GM21576 (cell line): ENCODE data around the gene JPT1.
"Not testable (repeated sequence)": the region's sequence is repeated elsewhere in the genome, so short reads cannot be mapped to it uniquely, and the experiment has no call there.

Source experiments
- ATAC-seq: cut with Tn5 transposase; IDR thresholded peaks from one replicate; pipeline ENCODE4 v1.9.1; 2021; ENCODE audit warnings: mild to moderate bottlenecking, moderate library complexity; ENCODE audit not compliant: unreplicated experiment

Gene JPT1, protein sequence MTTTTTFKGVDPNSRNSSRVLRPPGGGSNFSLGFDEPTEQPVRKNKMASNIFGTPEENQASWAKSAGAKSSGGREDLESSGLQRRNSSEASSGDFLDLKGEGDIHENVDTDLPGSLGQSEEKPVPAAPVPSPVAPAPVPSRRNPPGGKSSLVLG

DNA sequence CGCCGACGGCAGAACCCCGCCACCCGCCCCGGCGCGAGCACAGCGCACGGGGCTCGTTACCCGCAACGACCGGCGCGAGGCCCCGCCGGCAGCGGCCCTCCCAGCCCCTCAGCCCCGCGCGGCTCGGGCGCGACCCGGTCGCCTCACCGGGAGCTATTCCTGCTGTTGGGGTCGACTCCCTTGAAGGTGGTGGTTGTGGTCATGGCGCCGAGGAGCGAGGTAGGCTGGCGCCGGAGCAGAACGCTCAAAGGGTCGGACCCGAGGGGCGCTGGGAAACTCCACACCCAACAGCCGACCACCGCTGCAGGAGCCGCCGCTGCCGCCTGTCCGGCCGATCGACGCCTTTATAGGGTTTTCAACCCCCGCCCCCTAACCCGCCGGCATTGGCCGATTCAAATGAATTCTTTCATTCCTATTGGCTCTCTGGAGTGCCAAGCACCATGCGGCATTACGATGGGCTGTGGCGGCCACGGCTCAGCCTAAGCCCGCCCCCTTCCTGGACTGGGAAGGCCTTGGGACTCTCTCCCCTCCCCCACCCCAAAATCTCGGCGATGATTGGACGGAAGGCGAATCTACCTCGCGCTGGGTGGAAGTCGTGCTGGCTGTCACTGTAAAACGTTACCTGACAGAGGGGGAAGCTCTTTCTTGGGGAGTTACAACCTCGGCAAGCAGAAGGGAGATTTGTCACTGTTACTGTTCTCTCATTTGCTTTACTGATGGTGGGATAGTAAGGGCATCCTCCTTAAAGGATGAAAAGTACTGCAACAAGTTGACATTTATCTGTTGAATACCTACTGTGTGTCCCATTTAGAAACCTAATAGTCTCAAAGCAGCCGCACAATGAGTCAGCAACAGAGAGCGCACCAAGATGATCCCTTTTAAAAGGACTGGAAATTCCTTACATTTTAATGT, at the start of gene JPT1:
Gene JPT1, minus strand, starts transcription at position 318 of the 912 bp plus-strand sequence. Its CDS starts 115 bp downstream, at position 203.
- ATAC-seq: peak; percentile 95

DNA sequence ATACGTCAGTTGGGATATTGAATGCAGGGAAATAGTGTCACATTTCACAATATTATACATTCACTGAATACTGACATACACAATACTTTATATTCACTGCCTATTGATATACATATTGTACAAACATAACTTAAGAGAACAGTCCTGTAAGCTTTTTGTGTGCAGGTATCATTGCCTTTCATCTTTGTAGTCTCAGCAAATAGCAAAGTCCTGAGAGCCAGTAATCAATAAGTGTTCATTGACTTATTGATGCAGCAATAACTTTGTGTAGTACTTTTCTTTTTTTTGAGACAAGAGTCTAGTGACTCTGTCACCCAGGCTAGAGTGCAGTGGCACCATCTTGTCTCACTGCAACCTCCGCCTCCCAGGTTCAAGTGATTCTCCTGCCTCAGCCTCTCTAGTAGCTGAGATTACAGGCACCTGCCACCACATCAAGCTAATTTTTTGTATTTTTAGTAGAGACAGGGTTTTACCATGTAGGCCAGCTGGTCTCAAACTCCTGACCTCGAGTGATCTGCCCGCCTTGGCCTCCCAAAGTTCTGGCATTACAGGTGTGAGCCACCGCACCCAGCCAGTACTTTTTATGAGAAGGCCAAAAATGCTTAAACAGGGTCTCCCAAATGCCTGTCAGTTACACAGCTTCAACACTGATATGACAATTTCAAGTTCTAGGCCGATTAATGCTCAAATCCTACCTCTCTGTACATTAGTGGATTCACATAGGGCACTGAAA, 45.7 kb upstream of the JPT1 start:
- no peak for ATAC-seq

DNA sequence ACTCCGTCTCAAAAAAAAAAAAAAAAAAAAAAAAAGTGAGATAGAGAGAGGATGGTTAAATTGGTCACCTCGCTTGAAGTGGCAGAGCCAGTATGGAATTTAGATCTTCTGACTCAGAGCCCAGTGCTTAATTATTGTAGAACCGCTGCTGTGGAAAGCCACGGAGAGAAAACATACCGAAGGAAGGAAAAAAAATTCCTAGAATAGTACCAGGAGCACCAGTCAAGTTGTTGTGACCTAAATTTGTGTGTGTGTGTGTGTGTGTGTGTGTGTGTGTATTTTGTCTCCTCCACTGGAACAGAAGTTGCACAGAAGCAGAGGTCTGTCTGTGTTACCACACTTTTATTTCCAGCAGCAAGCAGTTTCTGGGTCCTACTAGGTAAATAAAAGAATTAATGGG, 40.6 kb upstream of the JPT1 start:
- ATAC-seq: no peak

DNA sequence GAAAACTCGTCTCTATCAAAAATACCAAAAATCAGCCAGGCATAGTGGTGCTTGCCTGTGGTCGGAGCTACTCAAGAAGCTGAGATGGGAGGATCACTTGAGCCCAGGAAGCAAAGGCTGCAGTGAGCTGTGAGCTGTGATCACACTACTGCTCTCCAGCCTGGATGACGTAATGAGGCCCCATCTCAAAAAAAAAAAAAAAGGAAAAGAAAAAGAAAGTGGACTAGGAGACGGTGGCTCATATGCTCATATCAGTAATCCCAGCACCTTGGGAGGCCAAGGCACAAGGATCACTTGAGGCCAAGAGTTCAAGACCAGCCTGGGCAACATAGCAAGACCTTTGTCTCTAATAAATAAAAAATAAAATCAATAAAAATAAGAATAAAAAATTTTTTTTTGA, 37.3 kb upstream of the JPT1 start:
- no peak for ATAC-seq

DNA sequence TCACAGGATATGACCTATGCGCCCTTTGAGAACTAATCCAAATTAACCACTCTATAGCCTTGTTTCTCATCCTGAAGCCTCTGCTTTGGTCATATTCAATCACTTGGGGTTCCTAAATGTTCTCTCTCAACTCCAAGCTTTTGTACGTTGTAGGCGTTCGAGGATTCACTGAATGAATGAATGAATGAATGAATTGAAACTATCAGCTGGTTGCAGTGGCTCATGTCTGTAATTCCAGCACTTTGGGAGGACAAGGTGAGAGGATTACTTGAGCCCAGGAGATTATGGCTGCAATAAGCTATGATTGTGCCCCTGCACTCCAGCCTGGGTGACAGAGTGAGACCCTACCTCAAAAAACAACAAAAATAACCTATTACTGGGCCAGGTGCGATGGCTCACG, 34.3 kb upstream of the JPT1 start:
- ATAC-seq: no peak

DNA sequence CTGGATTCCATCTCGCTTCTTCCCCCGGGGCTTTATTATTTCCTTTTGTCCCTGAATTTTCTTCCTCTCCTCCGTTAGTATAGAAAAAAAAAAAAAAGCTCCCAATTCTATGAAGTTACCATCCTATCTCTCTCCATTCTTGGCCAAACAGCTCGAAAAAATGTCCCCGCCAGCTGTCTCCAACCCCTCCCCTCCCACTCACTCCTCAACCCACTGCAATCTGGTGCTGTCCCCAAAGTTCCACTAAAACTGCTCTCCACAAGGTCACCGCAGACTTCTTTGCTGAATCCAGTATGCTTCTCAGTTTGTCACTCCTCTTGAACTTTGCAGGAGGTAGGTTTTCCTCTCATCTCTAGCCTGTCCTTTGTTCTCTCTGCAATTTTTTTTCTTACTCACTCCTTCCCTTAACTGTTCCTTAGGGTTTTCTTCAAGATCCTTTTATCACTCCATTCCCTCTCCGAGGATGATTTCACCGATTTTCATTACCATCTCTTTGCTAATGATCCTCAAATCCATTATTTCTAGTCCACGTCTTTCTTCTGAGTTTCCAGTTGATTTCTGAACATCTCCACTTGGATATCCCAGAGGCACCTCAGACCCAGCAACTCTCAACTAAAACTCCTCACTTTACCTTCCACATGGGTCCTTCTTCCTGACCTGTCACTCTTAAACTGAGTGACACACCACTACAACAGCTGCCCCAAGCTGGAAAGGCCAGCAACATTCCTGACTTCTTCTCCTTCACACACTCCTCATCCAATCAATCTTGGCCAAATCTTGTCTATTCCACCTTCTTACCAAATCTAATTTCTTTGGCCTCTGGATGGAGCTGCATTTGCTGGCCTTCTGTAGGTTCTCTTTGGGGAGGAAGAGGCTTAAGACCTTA, 29.9 kb upstream of the JPT1 start:
- no peak for ATAC-seq

DNA sequence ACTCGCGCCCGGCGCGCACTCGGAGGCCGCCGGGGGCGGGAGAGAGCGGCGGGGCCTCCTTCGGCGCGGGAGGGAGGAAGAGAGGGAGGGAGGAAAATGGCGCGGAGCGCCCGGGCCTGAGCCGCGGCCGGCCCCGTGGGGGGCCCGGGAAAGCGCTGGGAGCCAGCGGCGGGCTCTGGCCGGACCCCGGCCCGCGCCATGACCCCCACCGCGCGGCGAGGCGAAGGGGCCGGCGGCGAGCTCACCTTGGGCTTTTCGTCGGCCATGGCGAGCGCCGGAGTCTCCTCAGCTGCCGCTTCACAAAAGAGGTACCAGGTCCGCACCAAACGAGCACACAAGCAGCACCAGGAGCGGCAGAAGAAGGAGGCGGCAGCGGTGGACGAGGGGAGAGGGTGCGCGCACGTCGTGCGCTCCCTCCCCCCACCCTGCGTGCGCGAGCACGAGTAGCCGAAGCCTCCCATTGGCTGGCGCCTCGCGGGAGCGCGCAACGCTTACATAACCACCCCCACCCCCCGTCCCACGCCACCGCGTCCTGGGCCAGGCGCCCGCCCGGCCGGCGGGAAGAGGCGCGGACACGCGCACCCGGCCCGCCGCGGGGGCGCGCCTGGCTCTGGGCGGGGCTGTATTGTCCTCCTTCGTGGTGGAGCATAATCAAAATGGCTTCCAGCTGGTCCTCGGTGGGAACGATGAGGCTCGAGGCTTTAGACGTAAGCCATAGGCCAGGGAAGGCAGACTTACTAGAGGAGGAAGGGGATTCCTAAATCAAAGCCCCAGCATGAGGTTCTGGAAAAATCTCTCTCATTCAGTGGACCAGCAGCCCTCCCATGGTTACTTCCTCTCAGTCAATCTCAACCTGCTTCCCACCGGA, 28.5 kb upstream of the JPT1 start, which contains the start of gene SUMO2:
Gene SUMO2, minus strand, starts transcription at position 391 of the 868 bp plus-strand sequence. Its CDS starts 125 bp downstream, at position 266.
- ATAC-seq: peak; percentile 75

DNA sequence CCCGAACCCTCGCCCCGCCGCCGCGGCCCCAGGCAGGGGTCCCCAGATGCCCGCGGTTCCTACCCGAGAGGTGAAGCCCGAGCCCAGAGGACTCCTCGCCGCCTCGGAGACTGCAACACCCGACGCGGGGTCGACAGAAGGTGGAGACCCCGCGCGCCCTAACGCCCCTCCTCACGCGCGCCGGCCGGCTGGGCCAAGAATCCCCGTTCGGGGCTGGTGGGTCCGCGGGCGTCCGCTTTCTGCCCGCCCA, 27.9 kb upstream of the JPT1 start:
- ATAC-seq: no peak

DNA sequence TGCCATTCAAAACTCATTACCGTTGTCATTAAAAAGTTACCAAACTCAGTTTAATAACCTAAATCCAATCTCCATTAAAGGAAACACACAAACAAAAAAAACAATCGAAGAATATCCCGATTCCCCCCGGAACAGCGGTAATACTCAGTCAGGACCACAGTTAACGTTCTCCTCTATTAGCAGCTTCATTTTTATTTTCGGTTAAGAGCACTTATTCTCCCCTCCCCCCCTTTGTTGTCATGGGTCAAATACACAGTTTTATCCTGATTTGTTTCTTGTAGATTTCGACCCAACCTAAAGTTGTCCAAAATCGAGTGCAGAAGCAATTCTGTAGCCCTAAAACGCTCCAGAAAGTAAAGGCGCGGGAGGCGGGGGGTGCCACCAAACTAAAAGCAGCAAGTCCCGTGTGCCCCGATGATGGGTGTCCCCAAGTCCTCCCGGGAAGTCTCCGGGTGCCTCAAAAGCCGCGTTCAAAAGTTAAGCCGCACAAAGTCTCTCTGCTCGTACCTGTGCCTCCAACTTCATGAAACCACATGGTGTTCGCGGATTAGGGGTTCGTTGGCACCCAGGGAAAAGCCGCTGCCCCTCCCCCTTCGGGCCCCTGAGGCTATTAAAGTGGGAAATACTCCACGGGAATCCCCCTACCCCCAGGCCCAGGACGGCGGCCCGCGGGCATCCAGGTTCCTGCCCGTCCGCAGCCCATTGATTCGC, 27.5 kb upstream of the JPT1 start:
- no peak for ATAC-seq

DNA sequence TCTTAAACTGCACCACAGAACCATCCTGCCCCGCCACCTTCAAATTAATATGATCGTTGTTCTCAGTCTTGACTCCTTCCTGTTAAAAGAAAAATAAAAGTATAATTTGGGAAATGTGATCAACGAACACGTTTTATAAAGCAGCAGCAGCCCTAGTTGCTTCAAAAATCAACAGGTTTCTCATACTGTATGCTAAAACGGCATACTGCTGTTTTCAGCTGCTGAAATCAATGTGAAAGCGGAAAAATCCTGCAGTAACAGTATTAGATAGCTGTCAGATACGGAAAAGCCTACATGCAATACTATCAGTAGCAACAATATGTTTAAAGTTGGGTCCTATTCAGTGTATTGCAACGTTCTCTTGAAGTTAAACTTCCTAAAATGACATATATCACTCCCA, 26.8 kb upstream of the JPT1 start:
- ATAC-seq: no peak

DNA sequence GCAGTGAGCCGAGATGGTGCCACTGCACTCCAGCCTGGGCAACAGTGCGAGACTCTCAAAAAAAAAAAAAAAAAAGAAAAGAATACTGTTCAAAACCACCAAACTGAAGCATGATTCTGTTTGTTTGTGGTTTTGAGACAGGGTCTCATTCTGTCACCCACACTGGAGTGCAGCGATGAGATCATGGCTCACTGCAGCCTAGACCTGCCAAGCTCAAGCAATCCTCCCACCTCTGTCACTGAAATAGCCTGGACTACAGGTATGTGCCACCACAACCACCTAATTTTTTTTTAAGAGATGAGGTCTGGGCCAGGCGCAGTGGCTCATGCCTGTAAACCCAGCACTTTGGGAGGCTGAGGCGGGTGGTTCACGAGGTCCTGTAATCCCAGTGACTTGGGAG, 24.1 kb upstream of the JPT1 start:
- no peak for ATAC-seq

DNA sequence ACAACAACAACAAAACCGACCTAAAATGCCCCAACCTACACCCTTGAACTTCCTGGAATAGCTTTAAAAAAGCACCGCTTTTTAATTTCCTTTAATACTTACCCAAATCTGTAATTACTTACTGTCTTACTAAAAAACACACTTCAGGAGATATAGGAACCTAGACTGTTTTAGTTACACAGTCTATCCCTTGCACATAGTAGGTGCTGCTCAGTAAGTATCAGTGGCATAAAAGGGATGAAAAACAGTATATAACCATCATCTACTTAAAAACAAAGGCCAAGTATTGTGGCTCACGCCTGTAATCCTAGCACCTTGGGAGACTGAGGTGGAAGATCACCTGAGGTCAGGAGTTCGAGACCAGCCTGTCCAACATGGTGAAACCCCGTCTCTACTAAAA, 22.3 kb upstream of the JPT1 start:
- no peak for ATAC-seq

DNA sequence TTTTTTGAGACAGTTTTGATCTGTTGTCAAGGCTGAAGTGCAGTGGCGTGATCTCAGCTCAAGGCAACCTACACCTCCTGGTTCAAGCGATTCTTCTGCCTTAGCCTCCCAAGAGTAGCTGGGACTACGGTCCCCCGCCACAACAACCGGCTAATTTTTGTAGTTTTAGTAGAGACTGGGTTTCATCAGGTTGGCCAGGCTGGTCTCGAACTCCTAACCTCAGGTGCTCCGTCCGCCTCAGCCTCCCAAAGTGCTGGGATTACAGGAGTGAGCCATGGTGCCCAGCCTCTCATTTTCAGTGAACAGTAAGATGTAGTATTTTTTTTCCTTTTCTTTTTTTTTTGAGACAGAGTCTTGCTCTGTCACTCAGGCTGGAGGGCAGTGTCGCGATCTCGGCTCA, 20.7 kb upstream of the JPT1 start:
- ATAC-seq: no peak

DNA sequence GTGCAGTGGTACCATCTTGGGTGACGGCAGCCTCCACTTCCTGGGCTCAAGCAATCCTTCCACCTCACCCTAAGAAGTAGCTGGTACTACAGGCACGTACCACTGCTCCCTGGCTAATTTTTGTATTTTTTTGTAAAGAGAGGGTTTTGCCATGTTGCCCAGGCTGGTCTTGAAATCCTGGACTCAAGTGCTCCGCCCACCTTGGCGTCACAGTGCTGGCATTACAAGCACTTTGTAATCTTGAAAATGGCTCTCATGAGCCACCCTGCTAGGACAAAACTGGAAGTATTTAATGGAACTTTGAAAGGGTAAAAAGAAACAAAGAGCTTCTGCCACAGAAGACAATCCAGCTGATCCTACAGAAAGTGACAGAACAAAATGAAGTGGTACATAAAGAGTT, 19.2 kb upstream of the JPT1 start:
- ATAC-seq: no peak

DNA sequence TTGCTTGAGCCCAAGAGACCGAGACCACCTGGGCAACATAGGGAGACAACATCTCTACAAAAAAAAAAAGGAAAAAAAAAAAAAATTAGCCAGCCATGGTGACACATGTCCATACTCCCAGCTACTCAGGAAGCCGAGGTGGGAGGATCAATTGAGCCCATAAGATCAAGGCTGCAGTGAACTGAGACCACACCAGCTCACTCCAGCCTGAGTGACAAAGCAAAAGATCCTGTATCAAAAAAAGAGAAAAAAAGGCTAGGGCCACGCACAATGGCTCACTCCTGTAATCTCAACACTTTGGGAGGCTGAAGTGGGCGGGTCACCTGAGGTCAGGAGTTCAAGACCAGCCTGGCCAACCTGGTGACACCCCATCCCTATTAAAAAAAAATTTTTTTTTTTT, 14.7 kb upstream of the JPT1 start:
- no peak for ATAC-seq

DNA sequence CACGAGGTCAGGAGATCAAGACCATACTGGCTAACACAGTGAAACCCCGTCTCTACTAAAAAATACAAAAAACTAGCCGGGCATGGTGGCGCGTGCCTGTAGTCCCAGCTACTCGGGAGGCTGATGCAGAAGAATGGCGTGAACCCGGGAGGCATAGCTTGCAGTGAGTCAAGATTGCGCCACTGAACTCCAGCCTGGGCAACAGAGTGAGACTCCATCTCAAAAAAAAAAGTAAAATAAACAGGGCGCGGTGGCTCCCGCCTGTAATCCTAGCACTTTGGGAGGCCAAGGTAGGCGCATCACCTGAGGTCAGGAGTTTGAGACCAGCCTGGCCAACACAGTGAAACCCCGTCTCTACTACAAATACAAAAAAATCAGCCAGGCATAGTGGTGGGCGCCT, 10.3 kb upstream of the JPT1 start:
- ATAC-seq: not testable (repeated sequence)

DNA sequence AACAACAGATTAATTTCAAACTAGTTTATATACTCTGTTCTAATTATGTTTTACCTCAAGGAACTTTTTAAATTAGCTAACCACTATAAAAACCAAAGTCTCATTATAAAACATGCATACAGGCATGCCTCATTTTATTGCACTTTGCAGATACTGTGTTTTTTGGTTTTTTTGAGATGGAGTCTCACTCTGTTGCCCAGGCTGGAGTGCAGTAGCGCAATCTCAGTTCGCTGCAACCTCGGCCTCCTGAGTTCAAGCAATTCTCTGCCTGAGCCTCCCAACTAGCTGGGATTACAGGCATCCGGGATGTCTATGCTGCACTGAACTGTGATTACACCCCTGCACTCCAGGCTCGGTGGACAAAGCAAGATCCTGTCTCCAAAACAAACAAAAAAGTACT, 8.8 kb upstream of the JPT1 start:
- ATAC-seq: no peak

DNA sequence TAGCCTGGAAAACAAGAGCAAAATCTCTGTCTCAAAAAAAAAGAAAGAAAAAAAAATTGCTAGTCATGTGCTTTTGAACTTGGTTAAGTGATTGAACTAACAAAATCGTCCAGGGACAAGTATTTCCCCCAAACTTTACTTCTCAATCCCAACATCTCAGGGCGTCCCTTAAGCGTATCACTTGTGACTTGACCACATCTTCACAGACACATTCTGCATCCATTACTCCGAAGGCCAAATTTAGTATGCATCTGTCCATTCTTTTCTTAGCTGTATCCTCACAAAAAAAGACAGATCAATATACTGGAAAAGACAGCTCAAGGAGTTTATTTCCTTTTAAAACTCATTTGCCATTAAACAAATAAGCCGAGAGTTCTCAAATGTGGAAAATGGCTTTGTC, 5.9 kb upstream of the JPT1 start:
- no peak for ATAC-seq

DNA sequence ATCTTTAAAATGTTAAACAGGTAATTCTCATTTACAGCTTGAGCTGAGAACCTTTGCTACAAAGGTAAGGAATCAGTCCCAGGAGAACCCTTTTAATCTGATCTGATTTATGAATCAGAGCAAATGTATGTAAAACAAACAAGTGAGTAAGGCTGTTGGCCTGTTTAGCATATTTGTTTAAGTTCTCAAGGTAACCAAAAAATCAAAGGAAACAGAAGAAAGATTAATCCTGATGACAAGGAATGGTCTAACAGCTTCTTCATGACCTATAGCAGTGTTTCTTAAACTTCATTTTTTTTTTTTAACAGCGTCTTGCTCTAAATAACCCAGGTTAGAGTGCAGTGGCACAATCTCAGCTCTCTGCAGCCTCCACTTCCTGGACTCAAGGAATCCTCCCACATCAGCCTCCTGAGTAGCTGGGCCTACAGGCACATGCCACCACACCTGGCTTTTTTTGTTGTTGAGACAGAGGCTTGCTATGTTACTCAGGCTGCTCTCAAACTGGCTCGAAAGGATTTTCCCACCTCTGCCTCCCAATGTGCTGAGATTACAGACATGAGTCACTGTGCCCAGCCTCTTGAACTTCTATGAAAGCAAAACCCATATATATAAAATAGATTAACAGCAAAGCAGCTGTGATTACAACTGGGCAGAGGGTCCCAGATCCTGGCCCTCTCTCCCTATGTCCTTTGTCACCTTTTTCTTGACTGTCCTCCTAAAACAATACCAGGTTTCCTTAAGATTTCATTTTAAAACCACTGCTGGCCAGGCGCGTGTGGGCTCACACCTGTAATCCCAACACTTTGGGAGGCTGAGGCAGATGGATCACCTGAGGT, 5.1 kb upstream of the JPT1 start:
- no peak for ATAC-seq
